MM.1S (cell line): Measurements from ENCODE around the gene IFIT1.

Experiments used
- CTCF ChIP-seq: fragments of 300-600 bp; sonication (generic); IDR thresholded peaks from 2 replicates; pipeline ENCODE4 v1.5.1; 2016; ENCODE audit warnings: antibody characterized with exemption, low read length, mixed read lengths
- EZH2 ChIP-seq: fragments of 300-600 bp; sonication (generic); optimal IDR thresholded peaks from 2 replicates; pipeline ENCODE3; 2017; ENCODE audit warnings: low read depth, mild to moderate bottlenecking, antibody characterized with exemption, low read length, mixed read lengths
- EZH2phosphoT487 ChIP-seq: fragments of 300-600 bp; sonication (generic); IDR thresholded peaks from 2 replicates; pipeline ENCODE4 v1.6.1; 2018; ENCODE audit warnings: antibody characterized with exemption, low read length

- TF ChIP-seq CTCF = no peak
- no peak for TF ChIP-seq EZH2
- TF ChIP-seq EZH2phosphoT487 = no peak
Measured at GRCh38 chr10:89357975-89358374, 34.4 kb upstream of the IFIT1 start.
